ENCODE results near the gene RBM15B. TPM values are rescaled to one million over a fixed set of nuclear protein-coding genes. Genes with fewer than 3 reads are reported as not detected.

The RBM15B gene
- total RNA-seq, 4 donors from 2014 or later, result 4.9 to 13.7 (median 8.9) TPM

DNA sequence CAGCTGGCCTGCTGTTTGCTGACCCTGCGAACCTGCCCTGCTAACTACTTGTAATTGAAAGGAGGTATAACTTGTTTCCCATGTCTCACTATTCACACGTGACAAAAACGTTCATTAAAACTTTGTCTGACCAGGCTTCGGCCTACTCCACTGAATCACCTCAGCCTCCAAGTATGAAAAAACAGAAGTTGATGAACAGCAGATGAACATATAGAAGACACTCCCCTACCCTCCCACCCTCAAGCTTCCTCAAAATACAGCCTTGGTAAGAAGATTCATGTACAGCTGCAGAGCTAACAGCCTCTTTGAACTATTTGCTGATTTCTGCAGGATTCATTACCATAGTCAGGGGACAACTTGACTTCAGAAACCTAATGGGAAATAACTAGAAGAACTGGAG, 10.7 kb downstream of the RBM15B start:
- intact Hi-C loops (cut with DNase I; ENCODE audit: low total_unique reads) (no loop called here), in situ Hi-C loops (cut with MboI; ENCODE audit: low sequenced_read_pairs in 4 of 4) (no loop called here)
- H3K36me3 ChIP-seq, result peaks cover 0 to 30% of the 10 kb centered on the region in 2 donors
- TF ChIP-seq POLR2A (IDR thresholded peaks at IDR 0.05), result no peak
- TF ChIP-seq, protein P1, sequence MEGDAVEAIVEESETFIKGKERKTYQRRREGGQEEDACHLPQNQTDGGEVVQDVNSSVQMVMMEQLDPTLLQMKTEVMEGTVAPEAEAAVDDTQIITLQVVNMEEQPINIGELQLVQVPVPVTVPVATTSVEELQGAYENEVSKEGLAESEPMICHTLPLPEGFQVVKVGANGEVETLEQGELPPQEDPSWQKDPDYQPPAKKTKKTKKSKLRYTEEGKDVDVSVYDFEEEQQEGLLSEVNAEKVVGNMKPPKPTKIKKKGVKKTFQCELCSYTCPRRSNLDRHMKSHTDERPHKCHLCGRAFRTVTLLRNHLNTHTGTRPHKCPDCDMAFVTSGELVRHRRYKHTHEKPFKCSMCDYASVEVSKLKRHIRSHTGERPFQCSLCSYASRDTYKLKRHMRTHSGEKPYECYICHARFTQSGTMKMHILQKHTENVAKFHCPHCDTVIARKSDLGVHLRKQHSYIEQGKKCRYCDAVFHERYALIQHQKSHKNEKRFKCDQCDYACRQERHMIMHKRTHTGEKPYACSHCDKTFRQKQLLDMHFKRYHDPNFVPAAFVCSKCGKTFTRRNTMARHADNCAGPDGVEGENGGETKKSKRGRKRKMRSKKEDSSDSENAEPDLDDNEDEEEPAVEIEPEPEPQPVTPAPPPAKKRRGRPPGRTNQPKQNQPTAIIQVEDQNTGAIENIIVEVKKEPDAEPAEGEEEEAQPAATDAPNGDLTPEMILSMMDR (IDR thresholded peaks at IDR 0.05 in 4 of 5, conservative IDR thresholded peaks at IDR 0.05 in 1 of 5), result no peak
- no peaks in the 10 kb centered on the region for H3K9me3 ChIP-seq
- peaks cover 0 to 4% of the 10 kb centered on the region in 2 donors for H3K4me1 ChIP-seq
- no peak overlapping the region for H3K27ac ChIP-seq
- no peak overlapping the region for H3K4me3 ChIP-seq
- no peaks in the 10 kb centered on the region for H3K27me3 ChIP-seq
- DNase-seq (no peak), ATAC-seq (no peak)

GRCh38 chr3:51403675-51404074, 12.6 kb downstream of the RBM15B start:
- ATAC-seq (no peak), DNase-seq (no peak)
- H3K36me3 ChIP-seq, result peaks cover 0 to 13% of the 10 kb centered on the region in 2 donors
- H3K4me1 ChIP-seq, result no peaks in the 10 kb centered on the region
- H3K27ac ChIP-seq, result no peak overlapping the region
- no peaks in the 10 kb centered on the region for H3K27me3 ChIP-seq
- in situ Hi-C loops (cut with MboI; ENCODE audit: low sequenced_read_pairs in 4 of 4) (no loop called here), intact Hi-C loops (cut with DNase I; ENCODE audit: low total_unique reads) (no loop called here)
- TF ChIP-seq POLR2A (IDR thresholded peaks at IDR 0.05), result no peak
- TF ChIP-seq, protein P1 (IDR thresholded peaks at IDR 0.05 in 4 of 5, conservative IDR thresholded peaks at IDR 0.05 in 1 of 5), result no peak
- no peaks in the 10 kb centered on the region for H3K9me3 ChIP-seq
- H3K4me3 ChIP-seq, result no peak overlapping the region

- ATAC-seq (no peak), DNase-seq (no peak)
- no peaks in the 10 kb centered on the region for H3K27me3 ChIP-seq
- TF ChIP-seq, protein P1 (IDR thresholded peaks at IDR 0.05 in 4 of 5, conservative IDR thresholded peaks at IDR 0.05 in 1 of 5), result no peak
- TF ChIP-seq POLR2A (IDR thresholded peaks at IDR 0.05), result no peak
- intact Hi-C loops (cut with DNase I; ENCODE audit: low total_unique reads) (no loop called here), in situ Hi-C loops (cut with MboI; ENCODE audit: low sequenced_read_pairs in 4 of 4) (no loop called here)
- no peak overlapping the region for H3K27ac ChIP-seq
- no peaks in the 10 kb centered on the region for H3K9me3 ChIP-seq
- H3K4me1 ChIP-seq, result no peaks in the 10 kb centered on the region
- peaks cover 3 to 25% of the 10 kb centered on the region in 2 donors for H3K36me3 ChIP-seq
- no peak overlapping the region for H3K4me3 ChIP-seq
Measured at GRCh38 chr3:51408021-51408420, 16.9 kb downstream of the RBM15B start.

GRCh38 chr3:51408813-51409212, 17.7 kb downstream of the RBM15B start:
- Histone ChIP-seq H3K4me1 (no peaks in the 10 kb centered on the region), H3K27ac (no peak overlapping the region), H3K27me3 (no peaks in the 10 kb centered on the region), H3K9me3 (no peaks in the 10 kb centered on the region), H3K36me3 (peaks cover 3 to 27% of the 10 kb centered on the region in 2 donors), H3K4me3 (no peak overlapping the region)
- intact Hi-C loops (cut with DNase I; ENCODE audit: low total_unique reads), result no loop called here
- TF ChIP-seq POLR2A (IDR thresholded peaks at IDR 0.05), result no peak
- TF ChIP-seq, protein P1 (IDR thresholded peaks at IDR 0.05 in 4 of 5, conservative IDR thresholded peaks at IDR 0.05 in 1 of 5), result no peak
- ATAC-seq, result no peak
- DNase-seq, result no peak
- in situ Hi-C loops (cut with MboI; ENCODE audit: low sequenced_read_pairs in 4 of 4), result no loop called here

- no peak for TF ChIP-seq POLR2A (IDR thresholded peaks at IDR 0.05)
- TF ChIP-seq, protein P1 (IDR thresholded peaks at IDR 0.05 in 4 of 5, conservative IDR thresholded peaks at IDR 0.05 in 1 of 5), result no peak
- Histone ChIP-seq H3K4me3 (no peak overlapping the region), H3K4me1 (no peaks in the 10 kb centered on the region), H3K27ac (no peak overlapping the region), H3K27me3 (no peaks in the 10 kb centered on the region), H3K9me3 (no peaks in the 10 kb centered on the region), H3K36me3 (peaks cover 0 to 51% of the 10 kb centered on the region in 2 donors)
- in situ Hi-C loops (cut with MboI; ENCODE audit: low sequenced_read_pairs in 4 of 4) (no loop called here), intact Hi-C loops (cut with DNase I; ENCODE audit: low total_unique reads) (no loop called here)
- ATAC-seq (no peak), DNase-seq (no peak)
Measured at GRCh38 chr3:51422211-51422610, 31.1 kb downstream of the RBM15B start.
